Neural cell (in vitro differentiated cells): ENCODE data around the gene CKAP4. TPM values are rescaled to one million over a fixed set of nuclear protein-coding genes. Genes with fewer than 3 reads are reported as not detected.

Source experiments
- polyA plus RNA-seq: library from polyadenylated mRNA; depleted of rRNA; stranded (reverse); fragments of >200 nt; gene quantifications from 2 replicates; pipeline ENCODE4 v1.2.3, GENCODE V29; 2014
- small RNA-seq, 3 experiments: library from RNA; depleted of rRNA; stranded (forward); fragments of <200 nt; gene quantifications; one replicate each; pipeline ENCODE3, GENCODE V24; 2012

CKAP4 gene
- polyA plus RNA-seq, 1 donor from 2014 or later: 50.0 TPM

Small RNA genes lying within 50 kb of the gene (small RNA-seq; reads per million reads assigned to genes)
- 0 reads per million in 3 experiments for gene RNU7-94P

Other genes with a start within 250 kb of the CKAP4 start
- gene NUAK1, start 109.1 kb downstream of the CKAP4 start, polyA plus RNA-seq: 8.3 and 11.7 TPM in 2 replicates
- gene TCP11L2, start 54.7 kb upstream of the CKAP4 start, polyA plus RNA-seq: 16.6 and 17.8 TPM in 2 replicates
- 4.3 and 5.7 TPM in 2 replicates for gene POLR3B, start 109.7 kb upstream of the CKAP4 start, polyA plus RNA-seq